ENCODE measurements around the gene PPP2R2C.

The PPP2R2C gene

DNA sequence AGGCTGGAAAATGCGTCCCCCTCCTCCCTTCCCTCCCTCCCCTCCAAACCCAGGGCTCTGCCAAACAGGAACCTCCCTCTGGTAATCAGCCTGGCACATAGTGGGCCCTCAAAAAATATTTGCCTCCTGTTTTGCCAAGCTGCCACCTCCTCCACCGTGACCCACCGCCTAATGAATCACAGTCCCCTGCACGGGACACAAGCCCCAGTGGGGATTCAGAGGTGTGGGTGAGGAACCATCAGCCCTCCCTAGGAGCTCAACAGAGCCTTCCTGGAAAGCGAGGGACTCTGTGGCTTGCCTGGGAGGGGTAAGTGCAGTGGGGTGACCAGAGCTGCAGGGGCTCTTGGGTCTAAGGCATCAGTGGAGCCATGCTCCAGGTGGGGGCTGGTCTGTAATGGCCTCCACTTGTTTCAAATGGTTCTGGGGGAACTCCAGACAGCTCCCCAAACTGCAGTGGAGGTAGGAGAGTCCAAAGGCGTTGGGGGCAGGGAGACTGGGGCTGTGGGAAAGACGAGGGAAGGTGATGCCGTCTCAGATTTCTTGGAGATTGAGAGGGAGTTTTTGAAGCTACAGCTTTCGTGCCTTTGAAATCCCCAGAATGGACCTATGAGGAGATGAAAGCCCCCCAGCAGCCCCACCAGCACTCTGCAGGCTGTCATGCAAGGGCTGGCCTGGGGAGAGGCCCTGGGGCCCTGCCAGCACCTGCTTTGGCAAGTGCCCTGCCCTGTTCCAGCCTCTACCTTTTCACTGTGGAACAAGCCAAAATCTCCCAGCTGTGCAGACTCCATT lies 1.0 kb upstream of the PPP2R2C start:
- peak overlapping the region; percentile 50; the same call in 1 of the 2 replicates for H3K4me3 ChIP-seq (ENCODE audit: low read length)
- peaks cover 3% of the 10 kb centered on the region; the same call in 1 of the 2 replicates for H3K4me1 ChIP-seq (ENCODE audit: insufficient read depth, low read length)
- H3K9me3 ChIP-seq (ENCODE audit: insufficient read depth, low read depth, low read length) = no peaks in the 10 kb centered on the region
- H3K27ac ChIP-seq (ENCODE audit: low read length) = no peak overlapping the region
- H3K9ac ChIP-seq (ENCODE audit: low read depth, low read length) = no peak overlapping the region
- H3K27me3 ChIP-seq (ENCODE audit: insufficient read depth, low read length) = peaks cover 69% of the 10 kb centered on the region
- H3K36me3 ChIP-seq (ENCODE audit: insufficient read depth, low read depth, low read length) = no peaks in the 10 kb centered on the region

DNA sequence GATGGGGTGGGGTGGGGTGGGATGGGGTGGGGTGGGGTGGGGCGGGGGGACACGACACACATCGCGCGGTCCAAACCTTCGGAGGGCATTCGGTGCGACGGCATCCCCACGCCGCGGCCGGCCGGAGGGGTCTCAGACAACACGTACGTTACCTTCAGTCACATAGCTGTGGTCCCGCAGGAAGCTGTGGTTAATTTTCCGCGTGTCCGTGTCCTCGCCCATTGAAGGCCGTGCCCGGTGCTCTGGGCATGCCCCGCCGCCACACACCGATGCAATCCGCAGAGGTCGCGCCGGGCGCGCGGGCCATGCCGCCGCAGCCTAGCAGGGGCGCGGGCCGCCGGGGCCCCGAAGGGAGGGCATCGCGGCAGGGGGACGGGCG lies 417 bp downstream of the PPP2R2C start:
- Histone ChIP-seq H3K27ac (ENCODE audit: low read length) (no peak overlapping the region), H3K27me3 (ENCODE audit: insufficient read depth, low read length) (peaks cover 77% of the 10 kb centered on the region)

DNA sequence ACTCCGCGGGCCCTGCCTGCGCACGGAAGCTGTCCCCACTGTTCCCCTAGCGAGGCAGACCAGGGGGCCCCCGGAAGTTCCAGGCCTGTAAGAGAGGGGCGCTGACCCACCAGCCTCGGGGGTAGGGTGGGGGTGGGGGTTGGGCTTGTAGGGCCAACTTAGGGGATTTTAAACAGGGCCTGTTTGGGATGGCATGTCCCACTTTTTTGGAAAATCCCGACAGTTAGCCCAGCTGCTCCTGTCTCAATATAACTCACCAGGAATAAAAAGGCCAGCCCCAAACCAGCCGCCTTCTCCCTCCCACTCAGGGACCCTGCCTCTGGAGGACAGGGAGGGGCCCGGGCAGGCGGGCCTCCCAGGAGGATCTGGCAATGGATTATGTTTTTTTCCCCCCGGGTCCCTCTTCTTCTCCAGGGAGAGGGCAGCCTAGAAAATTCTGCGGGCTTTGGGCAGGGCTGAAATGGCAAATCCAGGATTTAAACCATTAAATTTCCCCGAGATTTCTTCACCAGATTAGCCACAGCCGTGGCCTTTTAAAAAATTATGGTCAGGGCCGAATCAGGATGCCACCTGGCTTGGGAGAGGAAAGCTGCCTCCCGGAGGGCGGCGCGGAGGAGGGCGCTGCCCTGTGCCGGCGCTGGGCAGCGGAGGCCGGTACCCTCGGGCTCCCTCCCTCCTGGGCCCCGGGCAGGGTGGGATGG lies 957 bp downstream of the PPP2R2C start:
- no peaks in the 10 kb centered on the region for H3K36me3 ChIP-seq (ENCODE audit: insufficient read depth, low read depth, low read length)
- H3K27me3 ChIP-seq (ENCODE audit: insufficient read depth, low read length) = peaks cover 83% of the 10 kb centered on the region
- peak overlapping the region; percentile 65; the same call in 1 of the 2 replicates for H3K4me3 ChIP-seq (ENCODE audit: low read length)
- no peak overlapping the region for H3K27ac ChIP-seq (ENCODE audit: low read length)
- peaks cover 3% of the 10 kb centered on the region; the same call in 1 of the 2 replicates for H3K4me1 ChIP-seq (ENCODE audit: insufficient read depth, low read length)
- H3K9me3 ChIP-seq (ENCODE audit: insufficient read depth, low read depth, low read length) = no peaks in the 10 kb centered on the region
- no peak overlapping the region for H3K9ac ChIP-seq (ENCODE audit: low read depth, low read length)

More for the DNA sequence above, 417 bp downstream of the PPP2R2C start:
- Histone ChIP-seq H3K4me3 (ENCODE audit: low read length) (peak overlapping the region; percentile 51; the same call in 1 of the 2 replicates), H3K9ac (ENCODE audit: low read depth, low read length) (no peak overlapping the region), H3K36me3 (ENCODE audit: insufficient read depth, low read depth, low read length) (no peaks in the 10 kb centered on the region), H3K4me1 (ENCODE audit: insufficient read depth, low read length) (peaks cover 3% of the 10 kb centered on the region; the same call in 1 of the 2 replicates), H3K9me3 (ENCODE audit: insufficient read depth, low read depth, low read length) (no peaks in the 10 kb centered on the region)

DNA sequence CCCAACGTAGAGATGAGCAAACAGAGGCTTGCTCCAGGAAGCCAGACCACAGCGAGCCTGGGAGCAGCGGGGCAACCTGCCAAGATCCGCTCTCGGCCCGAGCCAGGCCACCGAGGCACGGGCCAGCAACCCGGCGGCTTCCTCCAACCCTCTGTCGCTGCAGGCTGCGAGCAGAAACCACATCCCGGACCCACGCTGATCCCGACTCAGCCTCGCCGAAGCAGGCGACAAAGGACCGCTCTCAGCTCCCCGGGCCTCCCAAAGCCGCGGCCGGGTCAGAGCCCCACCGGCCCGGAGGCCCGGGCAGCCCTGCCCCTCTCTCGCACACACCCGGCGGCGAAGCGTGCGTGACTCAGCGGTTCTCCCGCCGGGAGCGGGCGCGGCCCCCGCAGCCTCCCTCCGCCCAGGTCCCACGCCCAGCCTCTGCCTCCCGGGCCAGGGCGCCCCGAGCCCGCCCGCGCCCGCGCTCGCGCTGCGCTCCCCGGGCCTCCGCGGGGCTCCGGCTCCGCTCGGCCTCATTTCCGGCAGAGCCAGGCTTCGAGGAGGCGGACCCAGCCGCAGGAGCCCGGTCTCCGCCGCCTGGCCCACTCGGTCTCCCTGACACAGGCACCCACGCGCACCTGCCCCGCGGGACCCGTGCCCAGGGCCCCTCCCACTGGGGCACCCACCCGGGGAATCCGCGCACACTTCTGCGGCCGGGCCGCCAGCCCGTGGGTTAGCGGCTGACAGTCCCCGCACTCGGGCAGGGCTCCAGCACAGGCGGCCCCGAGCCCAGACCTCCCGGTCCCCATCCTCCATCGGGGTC lies 1.7 kb downstream of the PPP2R2C start:
- peaks cover 3% of the 10 kb centered on the region; the same call in 1 of the 2 replicates for H3K4me1 ChIP-seq (ENCODE audit: insufficient read depth, low read length)
- no peaks in the 10 kb centered on the region for H3K36me3 ChIP-seq (ENCODE audit: insufficient read depth, low read depth, low read length)
- H3K4me3 ChIP-seq (ENCODE audit: low read length) = peak overlapping the region; percentile 65; the same call in 1 of the 2 replicates
- H3K27ac ChIP-seq (ENCODE audit: low read length) = no peak overlapping the region
- no peaks in the 10 kb centered on the region for H3K9me3 ChIP-seq (ENCODE audit: insufficient read depth, low read depth, low read length)
- H3K27me3 ChIP-seq (ENCODE audit: insufficient read depth, low read length) = peaks cover 80% of the 10 kb centered on the region
- H3K9ac ChIP-seq (ENCODE audit: low read depth, low read length) = peak overlapping the region; percentile 45; the same call in 1 of the 2 replicates

DNA sequence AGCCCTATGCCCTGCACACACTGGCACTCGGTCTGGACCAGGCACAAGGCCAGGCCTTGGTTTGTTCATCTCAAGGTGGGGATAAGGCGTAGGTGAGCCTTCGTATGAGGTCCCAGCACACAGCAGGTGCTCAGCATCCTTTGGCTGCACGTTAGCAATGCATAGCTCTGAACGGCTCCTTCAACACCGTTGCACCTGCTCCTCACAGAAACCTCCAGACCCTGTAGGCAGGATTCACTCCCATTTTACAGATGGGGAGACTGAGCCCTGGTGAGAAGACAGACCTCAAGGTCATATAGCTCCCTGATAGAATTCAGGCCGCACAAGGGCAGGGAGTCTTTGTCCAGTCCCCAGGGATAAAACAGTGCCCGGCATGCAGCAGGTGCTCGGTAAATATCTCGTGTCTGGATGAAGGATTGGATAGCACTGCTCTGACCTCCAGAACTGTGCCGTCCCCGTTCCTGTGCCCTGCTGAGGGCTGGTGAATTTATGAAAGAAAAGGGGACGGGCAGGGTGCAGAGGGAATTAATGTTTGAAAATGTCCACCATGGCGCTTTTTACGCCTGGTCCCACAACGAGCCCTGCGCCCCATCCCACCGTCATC lies 2.4 kb downstream of the PPP2R2C start:
- H3K27ac ChIP-seq (ENCODE audit: low read length) = no peak overlapping the region
- peaks cover 3% of the 10 kb centered on the region; the same call in 1 of the 2 replicates for H3K4me1 ChIP-seq (ENCODE audit: insufficient read depth, low read length)
- no peak overlapping the region for H3K9ac ChIP-seq (ENCODE audit: low read depth, low read length)
- no peaks in the 10 kb centered on the region for H3K9me3 ChIP-seq (ENCODE audit: insufficient read depth, low read depth, low read length)
- H3K27me3 ChIP-seq (ENCODE audit: insufficient read depth, low read length) = peaks cover 74% of the 10 kb centered on the region
- H3K36me3 ChIP-seq (ENCODE audit: insufficient read depth, low read depth, low read length) = no peaks in the 10 kb centered on the region
- H3K4me3 ChIP-seq (ENCODE audit: low read length) = peak overlapping the region; percentile 65; the same call in 1 of the 2 replicates

DNA sequence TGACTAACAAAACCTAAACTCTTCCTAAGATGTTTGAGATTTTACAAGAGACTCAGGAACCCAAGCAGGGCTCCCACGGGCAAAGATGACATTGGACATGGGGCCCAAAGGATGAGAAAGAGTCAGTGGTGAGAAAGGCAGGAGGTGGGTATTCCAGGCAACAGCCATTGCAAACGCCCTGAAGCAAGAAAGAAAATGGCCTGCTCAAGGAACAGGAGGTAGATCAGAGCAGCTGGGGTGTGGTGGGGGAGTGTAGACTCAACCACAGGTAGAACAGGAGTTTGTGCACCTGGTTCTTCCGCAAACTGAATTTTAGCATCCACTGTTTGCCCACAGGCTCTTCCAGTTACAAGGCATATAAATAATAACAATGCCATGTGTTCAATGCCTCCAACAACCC lies 3.3 kb downstream of the PPP2R2C start:
- Histone ChIP-seq H3K27ac (ENCODE audit: low read length) (no peak overlapping the region), H3K9ac (ENCODE audit: low read depth, low read length) (no peak overlapping the region), H3K9me3 (ENCODE audit: insufficient read depth, low read depth, low read length) (no peaks in the 10 kb centered on the region), H3K4me1 (ENCODE audit: insufficient read depth, low read length) (peaks cover 3% of the 10 kb centered on the region; the same call in 1 of the 2 replicates), H3K4me3 (ENCODE audit: low read length) (no peak overlapping the region), H3K27me3 (ENCODE audit: insufficient read depth, low read length) (peaks cover 74% of the 10 kb centered on the region), H3K36me3 (ENCODE audit: insufficient read depth, low read depth, low read length) (no peaks in the 10 kb centered on the region)

DNA sequence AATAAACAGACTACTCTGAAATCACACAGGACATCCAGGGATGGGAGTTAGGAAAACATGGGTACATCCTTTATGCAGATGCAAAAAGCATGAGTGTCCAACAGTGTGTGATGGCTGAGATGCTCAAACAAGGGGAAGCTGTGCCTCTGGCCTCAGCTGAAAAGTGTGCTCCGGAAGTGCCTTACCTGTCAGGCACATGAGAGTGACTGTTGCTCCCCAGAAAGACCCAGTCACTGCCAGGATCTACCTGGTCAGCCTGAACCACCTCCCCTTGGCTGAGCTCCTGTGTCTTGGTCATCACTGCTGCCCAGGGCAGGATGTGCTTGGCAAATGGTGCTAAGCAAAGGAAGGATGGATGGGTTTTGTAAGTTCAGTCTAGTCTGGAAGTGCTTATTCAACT lies 4.0 kb downstream of the PPP2R2C start:
- Histone ChIP-seq H3K9ac (ENCODE audit: low read depth, low read length) (no peak overlapping the region), H3K9me3 (ENCODE audit: insufficient read depth, low read depth, low read length) (no peaks in the 10 kb centered on the region), H3K27me3 (ENCODE audit: insufficient read depth, low read length) (peaks cover 67% of the 10 kb centered on the region), H3K4me3 (ENCODE audit: low read length) (no peak overlapping the region), H3K27ac (ENCODE audit: low read length) (no peak overlapping the region), H3K4me1 (ENCODE audit: insufficient read depth, low read length) (peaks cover under 1% of the 10 kb centered on the region; the same call in 1 of the 2 replicates), H3K36me3 (ENCODE audit: insufficient read depth, low read depth, low read length) (no peaks in the 10 kb centered on the region)

DNA sequence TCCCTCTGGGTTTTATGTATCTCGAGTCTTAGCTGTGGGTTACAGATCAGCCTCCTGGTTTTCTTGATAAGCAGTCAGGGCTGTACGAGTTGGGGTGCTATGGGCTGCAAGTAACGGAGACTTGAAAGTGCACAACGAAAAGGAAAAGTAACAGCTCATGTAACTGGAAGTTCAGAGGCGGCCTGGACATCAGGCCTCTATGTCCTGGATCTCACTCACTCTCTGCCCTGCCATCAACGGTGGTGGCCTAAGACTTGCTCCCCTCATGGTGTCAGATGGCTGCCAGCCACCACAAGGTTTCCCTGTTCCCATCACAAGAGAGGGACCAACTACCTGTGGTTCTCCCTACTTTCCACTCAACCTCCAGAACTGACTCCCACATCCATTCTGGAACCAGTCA lies 4.8 kb downstream of the PPP2R2C start:
- no peak overlapping the region for H3K9ac ChIP-seq (ENCODE audit: low read depth, low read length)
- H3K36me3 ChIP-seq (ENCODE audit: insufficient read depth, low read depth, low read length) = no peaks in the 10 kb centered on the region
- H3K9me3 ChIP-seq (ENCODE audit: insufficient read depth, low read depth, low read length) = no peaks in the 10 kb centered on the region
- H3K27me3 ChIP-seq (ENCODE audit: insufficient read depth, low read length) = peaks cover 59% of the 10 kb centered on the region
- no peak overlapping the region for H3K27ac ChIP-seq (ENCODE audit: low read length)
- H3K4me3 ChIP-seq (ENCODE audit: low read length) = no peak overlapping the region
- no peaks in the 10 kb centered on the region; the same call in 1 of the 2 replicates for H3K4me1 ChIP-seq (ENCODE audit: insufficient read depth, low read length)

DNA sequence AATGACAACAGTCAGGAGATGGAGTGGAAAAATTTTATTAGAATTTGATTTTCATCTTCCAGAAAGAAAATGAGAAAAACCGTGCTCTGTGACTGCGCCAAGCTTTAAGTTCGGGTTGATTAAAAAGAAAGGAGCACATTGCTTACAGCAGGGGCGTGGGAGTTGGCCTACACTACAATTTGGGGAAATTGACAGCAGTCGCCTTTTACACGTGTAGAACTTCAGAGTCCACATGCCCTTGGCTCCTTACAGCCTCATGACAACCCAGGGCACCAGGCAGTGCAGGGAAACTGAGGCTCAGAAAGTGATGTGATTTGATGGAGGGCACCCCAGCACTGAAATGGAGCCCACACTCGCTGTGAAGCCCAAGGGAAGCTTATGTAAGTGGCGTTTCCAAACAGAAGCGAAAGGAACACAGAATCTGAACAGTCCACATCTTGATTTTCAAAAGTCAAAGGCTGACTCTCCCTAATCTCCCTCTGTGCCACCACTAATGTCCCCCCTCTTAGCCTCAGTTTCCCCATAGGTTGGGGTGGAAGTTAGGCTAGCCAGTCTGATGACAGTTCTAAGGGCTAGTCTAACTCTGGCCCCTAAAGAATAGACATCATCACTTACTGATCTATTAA lies 5.5 kb downstream of the PPP2R2C start:
- Histone ChIP-seq H3K9me3 (ENCODE audit: insufficient read depth, low read depth, low read length) (no peaks in the 10 kb centered on the region), H3K36me3 (ENCODE audit: insufficient read depth, low read depth, low read length) (no peaks in the 10 kb centered on the region), H3K27me3 (ENCODE audit: insufficient read depth, low read length) (peaks cover 55% of the 10 kb centered on the region), H3K4me1 (ENCODE audit: insufficient read depth, low read length) (no peaks in the 10 kb centered on the region; the same call in 1 of the 2 replicates), H3K9ac (ENCODE audit: low read depth, low read length) (no peak overlapping the region), H3K4me3 (ENCODE audit: low read length) (no peak overlapping the region), H3K27ac (ENCODE audit: low read length) (no peak overlapping the region)

DNA sequence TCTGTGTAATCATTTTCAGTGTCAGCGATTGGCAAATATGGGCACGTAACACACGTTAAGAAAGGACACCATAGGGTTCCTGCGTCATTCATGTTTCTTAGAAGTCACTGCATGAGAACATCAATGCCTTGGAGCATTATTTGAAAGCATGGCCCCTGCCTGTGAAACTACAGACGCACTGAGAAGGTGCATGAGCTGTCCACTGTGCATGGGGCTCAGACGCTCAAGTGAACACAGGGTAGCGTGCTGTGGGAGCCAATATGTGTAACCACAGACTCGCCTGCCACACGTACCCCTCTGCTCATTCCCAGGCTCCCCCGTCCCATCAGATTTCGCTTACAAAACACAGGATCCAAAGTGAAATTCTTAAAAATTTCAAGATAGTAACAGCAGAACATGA lies 6.5 kb downstream of the PPP2R2C start:
- no peaks in the 10 kb centered on the region for H3K36me3 ChIP-seq (ENCODE audit: insufficient read depth, low read depth, low read length)
- no peaks in the 10 kb centered on the region for H3K9me3 ChIP-seq (ENCODE audit: insufficient read depth, low read depth, low read length)
- peaks cover 46% of the 10 kb centered on the region for H3K27me3 ChIP-seq (ENCODE audit: insufficient read depth, low read length)
- H3K27ac ChIP-seq (ENCODE audit: low read length) = no peak overlapping the region
- no peak overlapping the region for H3K9ac ChIP-seq (ENCODE audit: low read depth, low read length)
- H3K4me1 ChIP-seq (ENCODE audit: insufficient read depth, low read length) = no peaks in the 10 kb centered on the region; the same call in 1 of the 2 replicates
- H3K4me3 ChIP-seq (ENCODE audit: low read length) = no peak overlapping the region

Measured in iPS-20b (cell line).